ENCODE data around the gene XAF1. TPM values are rescaled to one million over a fixed set of nuclear protein-coding genes. Genes with fewer than 3 reads are reported as not detected.

Gene XAF1
- total RNA-seq, 4 donors from 2014 or later: 6.1 to 15.7 (median 9.8) TPM

GRCh38 chr17:6713130-6713917 is 42.5 kb upstream of the XAF1 start, which contains the start of gene SLC13A5:
Gene SLC13A5, minus strand, starts transcription at chr17:6713369. Its CDS starts 36 bp downstream, at chr17:6713333.
- peak within 1 kb of the TSS; percentile 32 to 46 (median 36) for H3K4me3 ChIP-seq
- peaks cover 22 to 35% (median 25%) of the 10 kb centered on the region in 3 donors for H3K27me3 ChIP-seq
- no peak for DNase-seq
- no peaks in the 10 kb centered on the region for H3K4me1 ChIP-seq
- H3K36me3 ChIP-seq: no peaks in the 10 kb centered on the region
- intact Hi-C loops (cut with DNase I; ENCODE audit: low total_unique reads) (no loop called here), in situ Hi-C loops (cut with MboI; ENCODE audit: low sequenced_read_pairs in 4 of 4) (no loop called here)
- TF ChIP-seq POLR2A (IDR thresholded peaks at IDR 0.05) (no peak), CTCF (IDR thresholded peaks at IDR 0.05 in 4 of 5, conservative IDR thresholded peaks at IDR 0.05 in 1 of 5) (peak in 3 of 5 experiments; percentile 20 to 35 (median 30))
- peak within 1 kb of the TSS in 1 of 4 donors; percentile 34 for H3K27ac ChIP-seq
- H3K9me3 ChIP-seq: peaks cover 0 to 9% (median 0%) of the 10 kb centered on the region in 3 donors
- ATAC-seq: no peak

- H3K36me3 ChIP-seq: no peaks in the 10 kb centered on the region
- intact Hi-C loops (cut with DNase I; ENCODE audit: low total_unique reads): no loop called here
- DNase-seq (no peak), ATAC-seq (no peak)
- TF ChIP-seq CTCF (IDR thresholded peaks at IDR 0.05 in 4 of 5, conservative IDR thresholded peaks at IDR 0.05 in 1 of 5) (no peak), POLR2A (IDR thresholded peaks at IDR 0.05) (no peak)
- peak overlapping the region; percentile 32 to 46 (median 36) for H3K4me3 ChIP-seq
- H3K27me3 ChIP-seq: peaks cover 22 to 35% (median 25%) of the 10 kb centered on the region in 3 donors
- H3K4me1 ChIP-seq: no peaks in the 10 kb centered on the region
- H3K9me3 ChIP-seq: peaks cover 0 to 9% (median 0%) of the 10 kb centered on the region in 3 donors
- peak overlapping the region in 1 of 4 donors; percentile 34 for H3K27ac ChIP-seq
- in situ Hi-C loops (cut with MboI; ENCODE audit: low sequenced_read_pairs in 4 of 4): no loop called here
These were observed 42.0 kb upstream of the XAF1 start for GRCh38 chr17:6713918-6714271.

- intact Hi-C loops (cut with DNase I; ENCODE audit: low total_unique reads) (no loop called here), in situ Hi-C loops (cut with MboI; ENCODE audit: low sequenced_read_pairs in 4 of 4) (no loop called here)
- H3K36me3 ChIP-seq: no peaks in the 10 kb centered on the region
- H3K4me1 ChIP-seq: no peaks in the 10 kb centered on the region
- no peak for ATAC-seq
- peaks cover 0 to 9% (median 0%) of the 10 kb centered on the region in 3 donors for H3K9me3 ChIP-seq
- H3K27me3 ChIP-seq: peaks cover 22 to 35% (median 25%) of the 10 kb centered on the region in 3 donors
- TF ChIP-seq CTCF (IDR thresholded peaks at IDR 0.05 in 4 of 5, conservative IDR thresholded peaks at IDR 0.05 in 1 of 5) (no peak), POLR2A (IDR thresholded peaks at IDR 0.05) (no peak)
- no peak overlapping the region for H3K27ac ChIP-seq
- no peak overlapping the region for H3K4me3 ChIP-seq
- DNase-seq: no peak
These were observed 41.5 kb upstream of the XAF1 start for GRCh38 chr17:6714315-6714874.

GRCh38 chr17:6716736-6717135 is 39.1 kb upstream of the XAF1 start:
- no peaks in the 10 kb centered on the region for H3K4me1 ChIP-seq
- H3K36me3 ChIP-seq: no peaks in the 10 kb centered on the region
- in situ Hi-C loops (cut with MboI; ENCODE audit: low sequenced_read_pairs in 4 of 4): no loop called here
- DNase-seq: no peak
- no peak overlapping the region for H3K4me3 ChIP-seq
- no peak for ATAC-seq
- TF ChIP-seq POLR2A (IDR thresholded peaks at IDR 0.05) (no peak), CTCF (IDR thresholded peaks at IDR 0.05 in 4 of 5, conservative IDR thresholded peaks at IDR 0.05 in 1 of 5) (no peak)
- peaks cover 21 to 38% (median 24%) of the 10 kb centered on the region in 3 donors for H3K27me3 ChIP-seq
- H3K9me3 ChIP-seq: peaks cover 0 to 9% (median 0%) of the 10 kb centered on the region in 3 donors
- H3K27ac ChIP-seq: no peak overlapping the region
- intact Hi-C loops (cut with DNase I; ENCODE audit: low total_unique reads): no loop called here

Measured in gastrocnemius medialis (tissue), 4 donors.